BLaER1 (cell line): Measurements from ENCODE around the gene HYAL1.

Source experiments
- H3K27ac ChIP-seq: shearing (Covaris generic); formaldehyde crosslinking; 2 replicates; pipeline ENCODE4 v1.8.1; 2022
- H3K27me3 ChIP-seq: shearing (Covaris generic); formaldehyde crosslinking; 2 replicates; pipeline ENCODE4 v1.8.1; 2022
- H3K36me3 ChIP-seq: shearing (Covaris generic); formaldehyde crosslinking; 2 replicates; pipeline ENCODE4 v1.8.1; 2022
- H3K4me1 ChIP-seq: shearing (Covaris generic); formaldehyde crosslinking; 2 replicates; pipeline ENCODE4 v1.8.1; 2022
- H3K4me2 ChIP-seq: shearing (Covaris generic); formaldehyde crosslinking; 2 replicates; pipeline ENCODE4 v1.8.1; 2022
- H3K4me3 ChIP-seq: shearing (Covaris generic); formaldehyde crosslinking; 2 replicates; pipeline ENCODE4 v1.8.1; 2022
- H3K9ac ChIP-seq: shearing (Covaris generic); formaldehyde crosslinking; 2 replicates; pipeline ENCODE4 v1.8.1; 2022
- H3K9me3 ChIP-seq: shearing (Covaris generic); formaldehyde crosslinking; 2 replicates; pipeline ENCODE4 v1.8.1; 2022
- H4K20me1 ChIP-seq: shearing (Covaris generic); formaldehyde crosslinking; 2 replicates; pipeline ENCODE4 v1.8.1; 2022
- Cebpa-rat ChIP-seq: shearing (Covaris generic); IDR thresholded peaks from 2 replicates; pipeline ENCODE4 v1.8.1; 2022

HYAL1 gene

DNA sequence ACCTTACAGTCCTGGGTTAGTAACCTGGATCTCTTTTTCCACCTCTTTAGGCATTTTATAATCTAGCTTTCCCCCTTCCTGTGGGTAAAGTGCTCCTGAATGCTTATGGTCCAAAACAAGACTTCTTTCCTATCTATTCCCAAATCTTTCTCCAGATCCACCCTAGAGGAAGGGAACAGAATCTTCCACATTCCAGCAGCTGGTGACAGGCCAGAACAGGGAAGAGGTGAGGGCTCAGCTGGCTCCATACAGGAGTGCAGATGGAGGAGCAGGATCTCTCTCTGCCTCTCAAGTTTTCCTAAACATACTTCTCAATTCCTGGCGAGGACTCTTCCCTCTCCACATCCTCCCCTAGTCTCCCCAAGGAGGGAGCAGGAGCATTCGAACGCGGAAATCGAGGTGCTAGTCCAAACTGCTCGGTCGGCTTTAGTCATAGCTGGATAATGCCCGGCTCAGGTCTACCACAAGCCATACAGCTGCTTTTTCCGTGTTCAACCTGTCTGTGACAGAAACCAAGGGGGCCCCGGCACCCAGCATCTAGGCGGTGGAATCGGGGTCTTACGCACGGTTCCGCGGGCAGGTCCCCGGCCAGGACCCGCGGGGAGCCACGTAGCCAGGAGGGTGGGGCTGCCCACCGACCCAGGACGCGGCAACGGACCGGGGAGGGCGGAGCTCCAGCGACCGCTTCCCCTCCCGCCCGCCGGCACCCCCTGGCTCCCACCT is 33.2 kb upstream of the HYAL1 start:
- peaks cover 46% of the 10 kb centered on the region for H3K36me3 ChIP-seq
- H3K9ac ChIP-seq: peak overlapping the region; percentile 94
- no peak for TF ChIP-seq Cebpa-rat
- no peaks in the 10 kb centered on the region for H3K9me3 ChIP-seq
- peaks cover 55% of the 10 kb centered on the region for H4K20me1 ChIP-seq
- H3K4me3 ChIP-seq: peak overlapping the region; percentile 88
- H3K27me3 ChIP-seq: peaks cover 22% of the 10 kb centered on the region
- H3K4me1 ChIP-seq: peaks cover 71% of the 10 kb centered on the region
- peak overlapping the region; percentile 95 for H3K4me2 ChIP-seq
- H3K27ac ChIP-seq: peak overlapping the region; percentile 97

DNA sequence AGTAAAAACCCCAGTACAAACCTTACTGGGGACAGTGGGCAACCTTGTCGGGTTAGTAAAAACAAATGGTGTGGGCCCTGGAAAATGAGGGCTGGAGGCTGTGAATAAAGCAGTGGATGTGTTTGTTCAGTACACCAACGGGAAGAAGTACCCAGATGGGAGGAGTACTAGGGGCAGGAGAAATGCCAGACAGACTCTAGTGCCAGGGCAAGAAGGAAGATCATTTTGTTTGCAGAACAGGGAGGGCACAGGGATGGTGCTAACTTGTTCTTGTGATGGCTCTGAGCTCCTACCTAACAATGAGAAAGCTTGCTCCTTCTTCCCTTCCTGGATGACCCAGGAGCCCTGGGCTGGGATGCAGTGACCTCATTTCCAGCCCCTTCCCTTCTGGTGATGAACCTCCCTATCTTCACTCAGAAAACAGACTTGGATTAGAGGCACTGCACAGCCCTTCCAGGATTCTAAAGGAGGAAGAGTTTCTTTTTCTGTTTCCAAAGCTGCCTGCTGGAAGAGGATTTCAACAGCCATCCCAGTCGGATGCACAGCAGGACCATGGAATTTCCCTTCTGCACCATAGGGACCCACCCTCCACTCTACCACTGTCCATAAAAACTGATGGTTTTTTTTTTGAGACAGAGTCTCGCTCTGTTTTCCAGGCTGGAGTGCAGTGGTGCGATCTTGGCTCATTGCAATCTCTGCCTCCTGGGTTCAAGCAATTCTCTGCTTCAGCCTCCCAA is 31.1 kb upstream of the HYAL1 start:
- H3K4me3 ChIP-seq: no peak overlapping the region; the same call in 1 of the 2 replicates
- peaks cover 1% of the 10 kb centered on the region; the same call in 1 of the 2 replicates for H3K27me3 ChIP-seq
- peak overlapping the region; percentile 32; the same call in 1 of the 2 replicates for H3K27ac ChIP-seq
- peaks cover 50% of the 10 kb centered on the region for H3K4me1 ChIP-seq
- peak overlapping the region; percentile 95 for H3K4me2 ChIP-seq
- peaks cover 67% of the 10 kb centered on the region for H3K36me3 ChIP-seq
- peaks cover 76% of the 10 kb centered on the region for H4K20me1 ChIP-seq
- peak overlapping the region; percentile 94 for H3K9ac ChIP-seq
- TF ChIP-seq Cebpa-rat: no peak
- no peaks in the 10 kb centered on the region for H3K9me3 ChIP-seq

DNA sequence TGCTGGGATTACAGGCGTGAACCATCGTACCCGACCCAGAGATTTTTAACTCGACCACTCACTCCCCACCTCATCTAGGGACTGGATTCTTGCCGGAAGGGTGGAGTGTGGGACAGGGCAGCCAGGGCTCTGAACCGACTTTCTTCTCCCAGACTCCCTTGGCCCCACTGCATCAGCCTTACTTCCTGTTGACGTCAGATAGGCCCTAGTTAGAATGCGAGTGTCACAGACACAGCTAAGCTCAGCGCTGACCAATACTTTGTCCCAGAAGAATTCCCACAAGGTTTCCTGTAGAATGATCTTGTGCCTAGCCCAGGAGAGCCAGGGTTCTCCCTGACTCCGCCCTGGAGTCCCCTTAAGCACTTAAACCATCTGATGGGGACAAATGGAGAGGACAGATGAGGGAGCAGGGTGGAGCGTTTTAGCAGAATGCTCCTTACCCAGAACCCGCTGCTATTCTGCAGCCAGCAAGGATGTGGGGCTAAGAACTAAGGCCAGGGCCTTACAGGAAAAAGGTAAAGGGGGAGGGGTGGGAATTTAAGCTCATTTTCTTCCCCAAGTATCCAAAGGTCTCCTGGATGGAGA is 30.5 kb upstream of the HYAL1 start:
- Histone ChIP-seq H3K27ac (peak overlapping the region; percentile 32; the same call in 1 of the 2 replicates), H3K4me1 (peaks cover 47% of the 10 kb centered on the region), H3K4me3 (no peak overlapping the region), H3K36me3 (peaks cover 72% of the 10 kb centered on the region), H3K4me2 (peak overlapping the region; percentile 95), H3K9ac (peak overlapping the region; percentile 94), H3K9me3 (no peaks in the 10 kb centered on the region), H4K20me1 (peaks cover 79% of the 10 kb centered on the region), H3K27me3 (no peaks in the 10 kb centered on the region)
- no peak for TF ChIP-seq Cebpa-rat

DNA sequence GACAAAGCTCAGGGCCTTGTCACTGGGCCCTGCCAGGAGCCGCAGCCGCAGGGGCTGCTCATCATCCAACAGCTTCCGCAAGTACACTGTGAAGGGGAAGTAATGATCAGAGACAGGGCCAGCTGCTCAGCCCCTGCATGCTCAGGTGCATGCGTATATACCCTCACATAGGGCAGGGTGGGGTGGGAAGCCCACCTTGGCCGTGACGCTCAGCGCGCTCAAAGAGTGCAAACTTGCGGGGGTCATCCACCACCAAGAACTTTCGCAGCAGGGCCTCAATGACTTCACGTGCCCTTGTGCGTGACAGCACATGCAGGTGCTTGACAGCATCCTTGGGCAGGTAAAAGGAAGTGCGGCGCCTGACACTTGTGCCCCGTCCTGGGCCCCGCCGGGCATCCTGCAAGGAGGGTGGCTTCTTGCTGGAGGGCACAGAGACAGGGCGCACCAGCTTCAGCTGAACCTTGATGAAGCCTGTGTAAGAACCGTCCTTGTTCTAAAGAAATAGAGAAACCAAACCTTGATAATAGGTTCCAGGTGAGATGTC is 28.1 kb upstream of the HYAL1 start:
- Histone ChIP-seq H3K9me3 (no peaks in the 10 kb centered on the region), H3K4me1 (peaks cover 55% of the 10 kb centered on the region), H4K20me1 (peaks cover 85% of the 10 kb centered on the region)

DNA sequence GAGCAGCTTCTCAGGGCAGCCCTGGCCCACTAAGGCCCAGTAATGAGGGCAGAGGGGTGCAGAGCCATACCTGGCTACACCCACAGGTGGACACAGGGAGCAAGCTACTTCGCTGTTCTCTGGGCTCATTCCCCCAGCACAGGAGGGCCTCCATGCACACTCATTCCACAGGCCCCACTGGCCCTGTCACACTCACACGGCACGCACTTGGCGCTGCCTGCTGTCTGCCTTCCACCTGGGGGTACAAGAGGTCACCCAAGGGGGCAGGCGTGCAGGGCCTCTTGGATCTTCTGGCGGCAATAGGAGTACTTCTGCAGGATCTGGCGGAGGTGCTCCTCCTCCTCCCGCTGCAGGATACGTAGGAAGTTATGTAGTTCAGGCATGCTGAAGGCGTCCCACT is 27.0 kb upstream of the HYAL1 start:
- H3K4me1 ChIP-seq: peaks cover 44% of the 10 kb centered on the region
- no peak for TF ChIP-seq Cebpa-rat

More for the DNA sequence above, 28.1 kb upstream of the HYAL1 start:
- H3K36me3 ChIP-seq: peaks cover 76% of the 10 kb centered on the region
- H3K27ac ChIP-seq: no peak overlapping the region
- no peaks in the 10 kb centered on the region for H3K27me3 ChIP-seq
- TF ChIP-seq Cebpa-rat: no peak
- H3K4me3 ChIP-seq: no peak overlapping the region
- no peak overlapping the region for H3K4me2 ChIP-seq
- no peak overlapping the region for H3K9ac ChIP-seq

DNA sequence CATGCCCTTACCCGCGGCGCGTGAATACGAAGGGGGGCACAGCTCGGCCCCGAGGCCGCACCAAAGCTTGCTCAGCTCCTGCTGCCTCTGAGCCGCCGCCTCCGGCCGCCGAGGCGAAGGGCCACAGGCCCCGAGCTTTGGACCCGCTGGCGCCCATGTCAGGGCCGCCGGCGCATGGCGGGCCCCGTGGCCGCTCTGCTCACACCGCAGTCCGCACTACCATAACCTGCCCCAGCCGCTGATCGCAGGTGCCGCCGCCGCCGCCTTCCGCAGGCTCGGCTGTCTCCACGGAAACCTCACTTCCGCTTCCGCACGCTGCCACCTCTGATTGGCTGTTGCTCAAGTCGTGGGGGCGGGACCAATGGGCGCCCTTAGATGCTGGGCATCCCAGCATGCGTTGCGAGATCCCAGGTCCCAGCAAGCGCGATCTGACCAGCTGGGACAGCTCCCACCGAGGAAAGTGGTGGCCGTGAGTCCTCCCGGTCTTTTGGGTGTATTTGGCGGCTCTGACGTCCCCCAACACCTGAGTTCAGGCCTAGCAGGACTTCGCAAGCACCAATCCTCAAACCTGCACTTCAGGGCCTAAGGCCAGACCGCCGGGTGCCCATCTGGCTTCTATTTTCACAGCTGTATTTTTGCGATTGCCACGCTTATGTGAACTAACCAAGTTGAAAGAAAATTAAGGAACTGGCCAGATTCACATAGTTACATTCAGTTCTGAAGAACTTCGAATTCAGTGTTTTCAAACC is 24.7 kb upstream of the HYAL1 start, which contains the start of gene TUSC2:
TUSC2 (minus strand) TSS at position 281 of the 749 bp plus-strand sequence; CDS start at position 157, 124 bp downstream.
- Histone ChIP-seq H3K4me3 (peak within 1 kb of the TSS; percentile 87), H3K4me2 (peak within 1 kb of the TSS; percentile 98), H3K36me3 (peaks cover 73% of the 10 kb centered on the region), H3K9ac (peak within 1 kb of the TSS; percentile 90), H4K20me1 (peaks cover 52% of the 10 kb centered on the region), H3K4me1 (peaks cover 35% of the 10 kb centered on the region), H3K27me3 (no peaks in the 10 kb centered on the region), H3K27ac (peak within 1 kb of the TSS; percentile 87), H3K9me3 (no peaks in the 10 kb centered on the region)
- no peak for TF ChIP-seq Cebpa-rat

More for the DNA sequence above, 27.0 kb upstream of the HYAL1 start:
- no peaks in the 10 kb centered on the region for H3K27me3 ChIP-seq
- no peak overlapping the region for H3K9ac ChIP-seq
- no peaks in the 10 kb centered on the region for H3K9me3 ChIP-seq
- no peak overlapping the region for H3K4me3 ChIP-seq
- no peak overlapping the region for H3K4me2 ChIP-seq
- H3K27ac ChIP-seq: no peak overlapping the region
- H3K36me3 ChIP-seq: peaks cover 78% of the 10 kb centered on the region
- H4K20me1 ChIP-seq: peaks cover 74% of the 10 kb centered on the region

DNA sequence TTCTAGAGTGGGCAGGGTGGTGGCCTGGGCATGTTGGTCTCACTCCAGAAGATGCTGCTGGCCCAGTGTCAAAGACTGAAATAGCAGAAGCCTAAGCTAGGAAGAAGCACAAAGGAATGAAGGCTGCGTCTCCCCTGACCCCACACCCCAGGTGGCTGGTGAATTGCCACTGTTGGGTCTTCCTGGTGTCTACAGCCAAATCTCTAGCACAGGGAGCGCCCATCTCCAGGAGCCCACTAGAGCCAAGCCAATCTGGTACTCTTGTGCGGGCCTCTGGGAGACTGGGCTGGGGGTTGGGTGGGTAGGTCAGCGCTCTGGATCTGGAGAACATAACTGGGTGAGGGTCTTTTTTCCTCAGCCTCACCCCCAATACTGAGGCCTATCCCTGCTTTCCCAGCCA is 23.8 kb upstream of the HYAL1 start:
- Histone ChIP-seq H3K4me2 (peak overlapping the region; percentile 98), H3K9me3 (no peaks in the 10 kb centered on the region), H4K20me1 (peaks cover 42% of the 10 kb centered on the region), H3K9ac (peak overlapping the region; percentile 90), H3K36me3 (peaks cover 63% of the 10 kb centered on the region), H3K4me3 (peak overlapping the region; percentile 87), H3K27me3 (no peaks in the 10 kb centered on the region), H3K27ac (peak overlapping the region; percentile 87), H3K4me1 (peaks cover 43% of the 10 kb centered on the region)
- no peak for TF ChIP-seq Cebpa-rat

DNA sequence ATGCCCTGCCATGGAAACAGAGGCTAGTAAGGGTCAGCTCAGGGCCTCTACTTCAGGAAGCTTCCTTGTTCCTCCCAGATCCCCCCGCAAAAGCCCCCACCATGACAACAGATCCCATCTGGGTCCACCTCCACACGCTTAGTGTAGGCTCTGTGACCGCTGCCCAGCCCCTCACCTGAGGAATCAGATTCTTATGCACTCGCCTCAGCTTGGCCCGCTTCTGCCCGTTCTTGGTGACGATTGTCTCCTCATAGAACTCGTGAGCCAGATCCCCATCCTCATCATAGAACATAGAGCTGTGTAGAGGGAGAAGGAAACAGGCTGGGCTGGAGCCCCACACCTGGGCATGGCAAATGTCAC is 22.8 kb upstream of the HYAL1 start:
- H3K4me3 ChIP-seq: no peak overlapping the region
- H3K36me3 ChIP-seq: peaks cover 53% of the 10 kb centered on the region
- H4K20me1 ChIP-seq: peaks cover 33% of the 10 kb centered on the region
- no peak overlapping the region for H3K27ac ChIP-seq
- peaks cover 47% of the 10 kb centered on the region for H3K4me1 ChIP-seq
- 0 out of 2 replicates have a peak overlapping the region, but pooled peaks have one; percentile 24 for H3K9ac ChIP-seq
- H3K27me3 ChIP-seq: no peaks in the 10 kb centered on the region
- no peak overlapping the region for H3K4me2 ChIP-seq
- H3K9me3 ChIP-seq: no peaks in the 10 kb centered on the region
- TF ChIP-seq Cebpa-rat: no peak
